WTC11 (cell line): ENCODE data around the gene XIRP1.

Experiments used
- JUN ChIP-seq: sonication (generic); formaldehyde crosslinking; IDR thresholded peaks from 2 replicates; pipeline ENCODE4 v1.8.0; 2023; ENCODE audit warnings: mild to moderate bottlenecking, missing genetic modification reagents
- MXD4 ChIP-seq: fragments of 250-450 bp; sonication (Bioruptor Pico); IDR thresholded peaks from 2 replicates; pipeline ENCODE4 v1.8.0; 2021; ENCODE audit warnings: mild to moderate bottlenecking, moderate library complexity, borderline replicate concordance
- TEAD4 ChIP-seq: sonication (generic); formaldehyde crosslinking; IDR thresholded peaks from 2 replicates; pipeline ENCODE4 v1.8.0; 2022; ENCODE audit warnings: mild to moderate bottlenecking, missing genetic modification reagents
- TF ChIP-seq, protein P1 (sequence below): fragments of 200-600 bp; IDR thresholded peaks from 2 replicates; pipeline ENCODE4 v1.8.0; 2022; ENCODE audit warnings: antibody characterized with exemption
- TF ChIP-seq, protein P2 (sequence below): sonication (generic); formaldehyde crosslinking; IDR thresholded peaks from 2 replicates; pipeline ENCODE4 v1.8.1; 2022; ENCODE audit warnings: mild to moderate bottlenecking, missing genetic modification reagents, moderate library complexity, borderline replicate concordance

DNA sequence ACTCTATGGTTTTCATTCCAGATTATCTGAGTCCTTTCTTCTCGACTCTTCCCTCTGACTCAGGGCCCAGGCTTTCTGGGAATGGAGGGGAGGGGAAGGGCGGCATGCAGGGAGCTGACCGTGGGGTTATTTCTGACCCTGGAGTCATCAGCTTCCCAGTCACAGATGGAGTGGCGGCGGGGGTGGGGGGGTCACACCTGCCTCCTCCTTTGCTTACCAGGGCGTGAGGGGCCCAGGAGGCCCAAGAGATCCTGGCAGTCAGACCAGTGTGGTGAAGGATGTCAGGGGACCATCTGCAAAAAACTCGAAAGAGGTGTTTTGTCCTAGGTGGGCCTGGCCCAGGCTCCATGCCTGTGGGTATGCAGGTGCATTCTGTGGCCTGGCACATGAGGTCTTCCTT, 996 bp upstream of the XIRP1 start:
- TF ChIP-seq, protein P1, sequence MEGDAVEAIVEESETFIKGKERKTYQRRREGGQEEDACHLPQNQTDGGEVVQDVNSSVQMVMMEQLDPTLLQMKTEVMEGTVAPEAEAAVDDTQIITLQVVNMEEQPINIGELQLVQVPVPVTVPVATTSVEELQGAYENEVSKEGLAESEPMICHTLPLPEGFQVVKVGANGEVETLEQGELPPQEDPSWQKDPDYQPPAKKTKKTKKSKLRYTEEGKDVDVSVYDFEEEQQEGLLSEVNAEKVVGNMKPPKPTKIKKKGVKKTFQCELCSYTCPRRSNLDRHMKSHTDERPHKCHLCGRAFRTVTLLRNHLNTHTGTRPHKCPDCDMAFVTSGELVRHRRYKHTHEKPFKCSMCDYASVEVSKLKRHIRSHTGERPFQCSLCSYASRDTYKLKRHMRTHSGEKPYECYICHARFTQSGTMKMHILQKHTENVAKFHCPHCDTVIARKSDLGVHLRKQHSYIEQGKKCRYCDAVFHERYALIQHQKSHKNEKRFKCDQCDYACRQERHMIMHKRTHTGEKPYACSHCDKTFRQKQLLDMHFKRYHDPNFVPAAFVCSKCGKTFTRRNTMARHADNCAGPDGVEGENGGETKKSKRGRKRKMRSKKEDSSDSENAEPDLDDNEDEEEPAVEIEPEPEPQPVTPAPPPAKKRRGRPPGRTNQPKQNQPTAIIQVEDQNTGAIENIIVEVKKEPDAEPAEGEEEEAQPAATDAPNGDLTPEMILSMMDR = no peak
- TF ChIP-seq MXD4 (no peak), TEAD4 (CRISPR knock-in tag) (no peak), JUN (no peak)
- TF ChIP-seq, protein P2, sequence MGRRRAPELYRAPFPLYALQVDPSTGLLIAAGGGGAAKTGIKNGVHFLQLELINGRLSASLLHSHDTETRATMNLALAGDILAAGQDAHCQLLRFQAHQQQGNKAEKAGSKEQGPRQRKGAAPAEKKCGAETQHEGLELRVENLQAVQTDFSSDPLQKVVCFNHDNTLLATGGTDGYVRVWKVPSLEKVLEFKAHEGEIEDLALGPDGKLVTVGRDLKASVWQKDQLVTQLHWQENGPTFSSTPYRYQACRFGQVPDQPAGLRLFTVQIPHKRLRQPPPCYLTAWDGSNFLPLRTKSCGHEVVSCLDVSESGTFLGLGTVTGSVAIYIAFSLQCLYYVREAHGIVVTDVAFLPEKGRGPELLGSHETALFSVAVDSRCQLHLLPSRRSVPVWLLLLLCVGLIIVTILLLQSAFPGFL (CRISPR knock-in tag) = no peak
